ENCODE measurements around the gene C11orf68. TPM values are rescaled to one million over a fixed set of nuclear protein-coding genes. Genes with fewer than 3 reads are reported as not detected.

Gene C11orf68
- total and polyA plus RNA-seq, 8 donors: 10.2 to 20.8 (median 13.8) TPM

DNA sequence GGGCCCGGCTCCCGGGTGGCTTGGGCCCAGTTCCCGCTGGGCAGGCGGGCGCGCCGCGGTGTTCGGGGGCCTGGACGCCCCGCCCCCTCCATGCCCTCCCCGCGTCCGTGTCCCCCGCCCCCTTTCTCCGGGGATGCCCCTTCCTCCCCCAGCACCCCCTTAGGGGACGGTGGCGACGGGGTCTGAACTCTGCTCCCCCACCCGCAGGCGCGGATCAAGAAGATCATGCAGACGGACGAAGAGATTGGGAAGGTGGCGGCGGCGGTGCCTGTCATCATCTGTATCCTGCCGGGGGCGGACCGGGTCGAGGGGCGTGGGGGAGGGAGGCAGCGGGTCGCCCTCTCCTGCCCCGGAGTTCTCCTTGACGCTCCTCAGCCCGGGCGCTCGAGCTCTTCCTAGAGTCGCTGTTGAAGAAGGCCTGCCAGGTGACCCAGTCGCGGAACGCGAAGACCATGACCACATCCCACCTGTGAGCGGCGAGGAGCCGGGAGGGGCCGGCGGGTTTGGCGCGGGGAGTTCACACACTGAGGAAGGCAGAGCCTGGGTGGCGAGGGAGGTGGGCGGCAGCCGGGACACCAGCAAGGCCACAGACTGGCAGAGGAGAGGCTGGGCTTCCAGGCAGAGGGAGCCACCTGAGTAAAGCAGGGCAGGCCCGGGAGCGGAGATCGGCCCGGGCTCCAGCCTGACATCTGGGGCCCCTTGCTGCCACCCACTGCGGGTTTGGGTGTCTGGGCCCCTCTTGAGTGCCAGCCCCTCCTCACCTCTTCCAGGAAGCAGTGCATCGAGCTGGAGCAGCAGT is 910 bp upstream of the C11orf68 start:
- Histone ChIP-seq H3K27ac (peak overlapping the region; percentile 57 to 73 (median 66)), H3K4me1 (peaks cover 0 to 25% (median 12%) of the 10 kb centered on the region in 3 donors), H3K27me3 (no peaks in the 10 kb centered on the region), H3K9me3 (no peaks in the 10 kb centered on the region), H3K36me3 (no peaks in the 10 kb centered on the region), H3K4me3 (peak overlapping the region; percentile 89 to 98 (median 96))
- peak in 4 of 6 donors; percentile 57 to 88 (median 70) for DNase-seq
- intact Hi-C loops (cut with DNase I): no loop called here
- peak; percentile 22 to 48 (median 35) for ATAC-seq
- TF ChIP-seq CTCF (IDR thresholded peaks at IDR 0.05): no peak
- no peak for FAIRE-seq
- WGBS, 2 donors: 0 to 1% methylated on average over 55 to 60 of the region's 60 CpGs

GRCh38 chr11:65919141-65919572 is 295 bp upstream of the C11orf68 start, which contains the start of gene DRAP1:
Gene DRAP1, plus strand, starts transcription at chr11:65919426. Its CDS starts 76 bp downstream, at chr11:65919502.
- H3K4me1 ChIP-seq: peaks cover 0 to 25% (median 12%) of the 10 kb centered on the region in 3 donors
- no peaks in the 10 kb centered on the region for H3K36me3 ChIP-seq
- no peak for TF ChIP-seq CTCF (IDR thresholded peaks at IDR 0.05)
- peak within 1 kb of the TSS; percentile 95 to 98 (median 97) for H3K4me3 ChIP-seq
- peak; percentile 91 to 95 (median 93) for ATAC-seq
- H3K27me3 ChIP-seq: no peaks in the 10 kb centered on the region
- WGBS, 2 donors: 0 to 1% methylated on average over 36 to 59 of the region's 59 CpGs
- intact Hi-C loops (cut with DNase I): no loop called here
- no peaks in the 10 kb centered on the region for H3K9me3 ChIP-seq
- H3K27ac ChIP-seq: peak within 1 kb of the TSS; percentile 63 to 85 (median 82)
- FAIRE-seq: no peak
- peak; percentile 99 to 100 (median 100) for DNase-seq

DNA sequence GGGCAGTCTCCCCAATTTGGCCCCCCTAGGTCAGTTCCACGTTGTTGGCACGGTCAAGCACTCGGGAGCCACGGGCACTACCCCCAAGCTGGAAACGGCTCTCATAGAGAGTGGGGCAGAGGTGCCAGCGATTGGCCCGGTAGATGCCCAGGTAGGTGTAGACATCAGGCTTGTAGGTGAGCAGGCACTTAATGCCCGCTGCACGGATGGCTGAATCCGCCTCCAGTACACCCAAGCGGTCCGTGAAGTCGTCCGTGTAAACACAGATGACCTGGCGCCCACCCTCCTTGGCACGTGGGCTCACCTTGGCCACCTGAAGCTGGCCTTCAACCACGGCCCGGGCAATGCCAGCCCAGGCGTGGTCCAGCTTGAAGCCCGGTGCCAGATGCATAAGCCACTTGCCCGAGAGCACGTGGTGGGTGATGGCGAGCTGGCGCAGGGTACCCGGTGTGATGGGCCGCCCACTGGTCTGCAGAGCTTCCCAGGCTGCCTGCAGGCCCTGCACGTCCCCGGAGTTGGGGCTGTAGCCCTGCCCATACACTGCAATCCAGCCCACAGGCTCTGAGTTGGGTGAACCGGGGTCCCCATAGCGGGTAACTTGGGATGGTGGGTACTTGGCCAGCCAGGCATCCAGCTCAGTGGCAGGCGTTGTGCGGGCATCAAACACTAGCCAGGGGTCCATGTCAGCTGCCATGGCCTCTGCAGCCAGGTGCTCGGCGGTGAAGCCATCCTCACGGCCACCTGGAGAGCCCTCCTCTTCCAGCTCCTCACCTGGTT is 1.2 kb downstream of the C11orf68 start:
- no peak for ATAC-seq
- Histone ChIP-seq H3K4me3 (peak overlapping the region; percentile 84 to 97 (median 92)), H3K36me3 (no peaks in the 10 kb centered on the region), H3K27ac (no peak overlapping the region), H3K4me1 (peaks cover 0 to 25% (median 12%) of the 10 kb centered on the region in 3 donors), H3K27me3 (no peaks in the 10 kb centered on the region), H3K9me3 (no peaks in the 10 kb centered on the region)
- peak in 3 of 6 donors; percentile 38 to 82 (median 57) for DNase-seq
- WGBS, 2 donors: 69 to 78% methylated on average over 35 of the region's 35 CpGs
- TF ChIP-seq CTCF (IDR thresholded peaks at IDR 0.05): no peak
- FAIRE-seq: no peak
- intact Hi-C loops (cut with DNase I): no loop called here

DNA sequence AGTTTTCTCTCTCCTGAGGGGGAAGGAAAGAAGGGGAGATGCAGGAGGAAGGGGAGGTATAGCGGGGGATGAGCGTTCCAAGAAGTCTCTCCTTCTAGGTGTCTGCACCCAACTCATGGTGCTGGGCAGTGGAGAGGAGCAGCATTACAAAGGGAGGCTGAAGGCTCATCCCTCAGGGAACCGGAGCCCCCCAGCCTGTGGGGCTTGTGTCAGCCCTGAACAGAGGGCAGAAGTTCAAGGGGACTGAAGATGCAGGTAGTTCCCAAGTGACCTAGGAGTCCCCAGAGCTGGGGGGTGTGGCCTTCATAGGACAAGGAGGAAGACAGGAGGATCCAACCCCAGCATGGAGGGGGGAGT is 1.8 kb downstream of the C11orf68 start:
- H3K27me3 ChIP-seq: no peaks in the 10 kb centered on the region
- H3K9me3 ChIP-seq: no peaks in the 10 kb centered on the region
- no peak for TF ChIP-seq CTCF (IDR thresholded peaks at IDR 0.05)
- no peak overlapping the region for H3K4me3 ChIP-seq
- no peak for ATAC-seq
- H3K4me1 ChIP-seq: peaks cover 0 to 25% (median 12%) of the 10 kb centered on the region in 3 donors
- H3K27ac ChIP-seq: no peak overlapping the region
- DNase-seq: no peak
- intact Hi-C loops (cut with DNase I): no loop called here
- no peaks in the 10 kb centered on the region for H3K36me3 ChIP-seq
- FAIRE-seq: no peak
- WGBS, 2 donors: 89 to 97% methylated on average over 3 of the region's 3 CpGs
